Activated naive CD8-positive, alpha-beta T cell treated with anti-CD3 and anti-CD28 coated beads, Interleukin-2, amount 50 U/mL, for 24 hours (primary cell): Measurements from ENCODE around the gene KCMF1.

Source experiments
- ATAC-seq: fragments of 150-1000 bp; cut with Tn5 transposase; one replicate; pipeline ENCODE4 v1.10.0; 2021
- DNase-seq: peaks from one replicate; pipeline ENCODE4 v3.0.0; 2021
- H3K27ac Mint-ChIP-seq: one replicate; pipeline ENCODE4 v1.8.0; 2021; ENCODE audit warnings: mild to moderate bottlenecking, mixed read lengths
- H3K27me3 Mint-ChIP-seq: one replicate; pipeline ENCODE4 v1.8.0; 2021; ENCODE audit warnings: mixed read lengths
- H3K36me3 Mint-ChIP-seq: one replicate; pipeline ENCODE4 v1.8.0; 2021; ENCODE audit warnings: low read depth, mixed read lengths
- H3K4me1 Mint-ChIP-seq: one replicate; pipeline ENCODE4 v1.8.0; 2021; ENCODE audit warnings: mixed read lengths
- H3K4me3 Mint-ChIP-seq: one replicate; pipeline ENCODE4 v1.8.0; 2021; ENCODE audit warnings: mild to moderate bottlenecking, moderate library complexity, mixed read lengths
- H3K9me3 Mint-ChIP-seq: one replicate; pipeline ENCODE4 v1.8.0; 2021; ENCODE audit warnings: mixed read lengths

The KCMF1 gene

DNA sequence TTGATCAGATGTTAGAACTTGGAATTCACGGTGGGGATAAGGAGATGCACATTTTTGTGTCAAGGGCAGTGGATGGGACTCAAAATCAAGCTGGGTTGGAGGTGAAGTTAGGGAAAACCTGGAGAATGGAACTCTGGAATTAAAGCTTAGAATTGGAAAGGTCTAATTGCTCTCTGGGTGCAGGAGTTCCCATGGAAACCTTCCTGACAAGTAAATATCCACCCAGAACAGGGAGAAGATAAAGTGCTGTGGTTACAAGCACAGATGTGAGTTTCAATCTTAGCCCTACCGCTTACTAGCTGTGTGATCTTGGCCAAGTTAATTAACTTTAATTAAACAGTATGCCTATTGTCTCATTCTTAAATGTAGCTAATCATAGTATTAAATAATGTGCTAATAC, 90.9 kb downstream of the KCMF1 start:
- H3K9me3 Mint-ChIP-seq, result no peaks in the 10 kb centered on the region
- H3K27ac Mint-ChIP-seq, result no peak overlapping the region
- ATAC-seq (no peak), DNase-seq (no peak)
- no peak overlapping the region for H3K4me3 Mint-ChIP-seq
- no peaks in the 10 kb centered on the region for H3K36me3 Mint-ChIP-seq
- peaks cover 8% of the 10 kb centered on the region for H3K4me1 Mint-ChIP-seq
- H3K27me3 Mint-ChIP-seq, result peaks cover 6% of the 10 kb centered on the region

DNA sequence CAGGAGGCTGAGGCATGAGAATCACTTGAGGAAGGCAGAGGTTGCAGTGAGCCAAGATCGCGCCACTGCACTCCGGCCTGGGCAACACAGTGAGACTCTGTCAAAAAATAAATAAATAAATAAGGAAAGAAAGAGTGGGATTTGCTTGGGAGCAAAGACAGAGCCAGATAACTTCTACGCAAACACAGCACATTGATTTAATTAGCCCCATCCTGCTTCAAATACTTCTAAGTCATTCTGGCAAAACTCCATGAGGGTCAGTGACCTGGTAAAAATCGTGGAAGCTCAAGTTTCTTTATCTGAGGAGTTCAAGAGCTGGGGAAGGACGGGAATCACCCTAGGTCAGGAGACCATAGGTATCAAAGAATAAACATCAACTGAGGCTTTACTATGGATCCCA, 91.6 kb downstream of the KCMF1 start:
- no peak for ATAC-seq
- Mint-ChIP-seq H3K4me1 (peaks cover 4% of the 10 kb centered on the region), H3K27ac (no peak overlapping the region), H3K27me3 (peaks cover 12% of the 10 kb centered on the region), H3K9me3 (no peaks in the 10 kb centered on the region), H3K36me3 (no peaks in the 10 kb centered on the region), H3K4me3 (no peak overlapping the region)
- DNase-seq, result no peak

DNA sequence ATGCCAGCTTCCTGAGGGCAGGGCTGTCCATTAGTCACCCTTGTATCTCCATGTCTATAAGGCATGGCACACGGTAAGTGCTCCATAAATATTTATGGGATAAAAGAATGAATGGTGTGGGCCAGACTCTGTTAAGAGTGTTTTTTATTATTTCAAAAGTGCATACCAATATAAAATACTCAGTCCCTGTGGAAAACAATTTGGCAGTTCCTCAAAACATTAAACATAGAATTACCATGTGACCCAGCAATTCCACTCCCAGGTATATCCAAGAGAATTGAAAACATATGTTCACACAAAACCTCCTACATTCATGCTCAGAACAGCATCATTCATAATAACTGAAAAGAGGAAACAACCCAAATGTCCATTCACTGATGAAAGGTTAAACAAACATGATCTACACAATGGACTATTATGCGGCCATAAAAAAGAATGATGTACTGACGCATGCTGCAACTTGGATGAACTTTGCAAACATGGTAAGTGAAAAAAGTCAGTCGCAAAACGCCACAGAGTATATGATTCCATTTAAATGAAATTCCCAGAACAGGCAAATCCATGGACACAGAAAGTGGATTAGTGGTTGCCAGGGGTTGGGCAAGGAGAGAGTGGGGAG, 93.1 kb downstream of the KCMF1 start:
- H3K27ac Mint-ChIP-seq, result peak overlapping the region; percentile 38
- peaks cover 1% of the 10 kb centered on the region for H3K4me1 Mint-ChIP-seq
- H3K4me3 Mint-ChIP-seq, result no peak overlapping the region
- ATAC-seq (no peak), DNase-seq (no peak)
- no peaks in the 10 kb centered on the region for H3K36me3 Mint-ChIP-seq
- H3K27me3 Mint-ChIP-seq, result peaks cover 13% of the 10 kb centered on the region
- no peaks in the 10 kb centered on the region for H3K9me3 Mint-ChIP-seq

DNA sequence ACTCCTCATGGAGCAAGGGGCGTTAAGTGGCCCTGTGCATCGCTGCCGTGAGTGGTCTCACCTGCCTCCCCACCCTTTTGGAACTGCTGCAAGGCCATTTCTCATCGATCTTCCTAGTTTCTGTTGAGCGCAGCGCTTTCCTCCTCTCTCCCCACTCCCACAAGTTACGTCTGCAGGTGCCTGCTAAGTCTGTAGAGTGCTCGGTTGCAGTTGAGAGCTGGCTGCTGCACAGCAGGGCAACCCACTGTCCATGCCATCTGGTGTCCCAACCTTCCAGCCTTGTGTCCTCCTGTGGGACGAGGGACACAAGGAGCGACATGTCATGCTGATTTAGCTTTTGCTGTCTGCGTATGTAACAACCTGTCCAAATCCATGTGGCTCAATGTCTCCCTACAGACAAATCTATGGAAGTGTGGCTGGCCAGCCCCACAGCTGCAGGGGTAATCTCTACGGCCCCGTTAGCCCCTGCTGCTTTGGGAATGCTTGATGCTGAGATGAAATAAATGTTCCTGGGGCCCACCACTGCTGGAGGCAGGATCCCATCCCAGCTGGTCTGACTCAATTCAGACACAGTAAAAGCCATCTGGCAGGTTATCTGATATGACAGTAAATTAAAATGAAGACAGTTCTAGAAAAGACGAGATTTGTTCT, 94.1 kb downstream of the KCMF1 start:
- Mint-ChIP-seq H3K4me1 (peaks cover 1% of the 10 kb centered on the region), H3K9me3 (no peaks in the 10 kb centered on the region), H3K36me3 (no peaks in the 10 kb centered on the region), H3K27ac (no peak overlapping the region), H3K4me3 (no peak overlapping the region), H3K27me3 (peaks cover 13% of the 10 kb centered on the region)
- DNase-seq, result no peak
- no peak for ATAC-seq

DNA sequence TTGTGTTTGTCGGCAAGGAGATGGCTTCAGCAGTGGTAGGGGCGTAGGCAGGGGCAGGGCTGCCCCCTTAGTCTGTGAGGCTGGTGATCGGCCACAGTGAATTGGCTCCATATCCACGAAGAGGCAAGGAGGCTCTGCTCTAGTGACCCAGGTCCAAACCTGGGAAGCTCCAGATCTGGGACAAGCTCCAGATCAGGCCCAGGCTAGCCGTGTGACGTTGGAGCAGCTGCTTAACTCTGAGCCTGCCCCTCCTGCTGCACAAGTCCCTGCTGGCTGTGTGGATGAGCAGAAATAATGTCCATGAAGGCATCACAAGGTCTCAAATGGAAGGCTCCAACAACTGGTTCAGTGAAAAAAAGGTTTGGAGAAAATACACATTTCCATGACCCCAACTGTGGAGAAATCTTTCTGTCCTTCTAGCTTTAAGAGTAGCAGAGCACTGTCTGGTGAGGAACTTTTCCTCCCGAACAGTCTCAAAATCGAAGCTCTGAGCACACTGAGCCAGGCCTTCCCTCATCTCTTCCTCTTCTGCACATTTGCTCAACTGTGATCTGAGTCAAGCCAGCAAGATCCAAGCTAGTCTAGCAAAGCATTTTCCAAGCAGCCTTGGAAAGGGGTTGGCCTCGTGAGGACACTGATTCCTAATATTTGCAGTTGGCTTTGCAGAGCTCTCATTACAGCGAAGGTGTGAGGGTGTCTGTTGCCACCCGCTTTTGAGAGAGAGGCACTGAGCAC, 95.2 kb downstream of the KCMF1 start:
- H3K27me3 Mint-ChIP-seq, result peaks cover 15% of the 10 kb centered on the region
- H3K27ac Mint-ChIP-seq, result no peak overlapping the region
- DNase-seq, result no peak
- no peaks in the 10 kb centered on the region for H3K9me3 Mint-ChIP-seq
- ATAC-seq, result peak; percentile 33
- H3K4me1 Mint-ChIP-seq, result peaks cover 1% of the 10 kb centered on the region
- H3K36me3 Mint-ChIP-seq, result no peaks in the 10 kb centered on the region
- H3K4me3 Mint-ChIP-seq, result no peak overlapping the region

DNA sequence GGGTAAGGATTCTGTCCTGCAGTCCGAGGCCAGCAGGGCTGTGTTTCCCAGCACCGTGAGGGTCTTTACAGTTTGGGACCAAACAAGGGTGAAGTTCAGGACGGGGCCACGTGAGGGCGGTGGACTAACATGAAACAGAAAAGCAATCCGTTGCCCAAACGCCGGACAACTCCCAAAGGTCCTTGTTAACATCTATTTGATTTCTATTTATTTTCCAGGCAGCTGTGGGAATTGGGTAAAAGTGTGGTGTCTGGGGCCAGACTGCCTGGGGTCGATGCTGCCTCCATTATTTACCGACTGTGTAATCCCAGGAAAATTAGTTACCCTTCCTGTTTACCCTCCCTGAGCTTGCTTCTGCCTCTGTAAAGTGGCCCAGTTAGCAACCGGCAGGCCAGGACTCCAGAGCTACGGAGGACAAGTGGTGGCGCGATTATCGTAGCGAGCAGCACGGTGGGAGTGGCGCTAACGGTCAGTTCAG, 96.0 kb downstream of the KCMF1 start:
- Mint-ChIP-seq H3K36me3 (no peaks in the 10 kb centered on the region), H3K4me3 (no peak overlapping the region)

DNA sequence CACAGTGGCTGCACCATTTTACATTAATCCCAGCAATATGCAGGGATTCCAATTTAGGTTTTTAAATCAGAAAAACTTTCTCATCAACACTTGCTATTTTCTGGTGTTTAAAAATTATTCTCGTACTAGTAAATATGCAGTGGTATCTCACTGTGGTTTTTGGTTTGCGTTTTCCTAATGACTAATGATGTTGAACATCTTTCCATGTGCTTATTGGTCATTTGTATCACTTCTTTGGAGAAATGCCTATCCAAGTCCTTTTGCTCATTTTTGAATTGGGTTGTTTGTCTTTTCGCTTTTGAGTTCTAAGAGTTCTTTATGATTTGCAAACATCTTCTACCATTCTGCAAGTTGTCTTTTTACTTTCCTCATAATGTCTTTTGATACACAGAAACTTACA, 100.1 kb downstream of the KCMF1 start:
- DNase-seq, result no peak
- Mint-ChIP-seq H3K4me1 (peaks cover 1% of the 10 kb centered on the region), H3K9me3 (no peaks in the 10 kb centered on the region), H3K36me3 (no peaks in the 10 kb centered on the region), H3K27ac (no peak overlapping the region), H3K4me3 (no peak overlapping the region), H3K27me3 (peaks cover 15% of the 10 kb centered on the region)
- ATAC-seq, result no peak

More for the DNA sequence above, 96.0 kb downstream of the KCMF1 start:
- Mint-ChIP-seq H3K4me1 (peaks cover 1% of the 10 kb centered on the region), H3K27ac (no peak overlapping the region), H3K27me3 (peaks cover 15% of the 10 kb centered on the region), H3K9me3 (no peaks in the 10 kb centered on the region)
- peak; percentile 61 for ATAC-seq
- peak; percentile 70 for DNase-seq

DNA sequence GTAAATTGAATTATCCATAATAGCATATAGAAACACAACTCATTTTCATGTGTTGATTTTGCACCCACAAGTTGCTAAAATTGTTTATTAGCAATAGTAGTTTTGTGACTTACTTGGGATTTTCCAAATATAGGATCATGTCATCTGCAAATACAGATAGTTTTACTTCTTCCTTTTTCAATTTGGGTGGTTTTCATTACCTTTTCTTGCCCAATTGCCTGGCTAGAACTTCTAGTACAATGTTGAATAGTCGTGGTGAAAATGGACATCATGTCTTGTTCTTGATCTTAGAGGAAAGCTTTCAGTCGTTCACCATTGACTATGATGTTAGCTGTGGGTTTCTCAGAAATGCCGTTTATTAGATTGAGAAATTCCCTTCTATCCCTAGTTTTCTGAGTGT, 102.1 kb downstream of the KCMF1 start:
- H3K4me1 Mint-ChIP-seq, result no peaks in the 10 kb centered on the region
- peaks cover 7% of the 10 kb centered on the region for H3K27me3 Mint-ChIP-seq
- H3K36me3 Mint-ChIP-seq, result no peaks in the 10 kb centered on the region
- DNase-seq (no peak), ATAC-seq (no peak)
- H3K9me3 Mint-ChIP-seq, result no peaks in the 10 kb centered on the region
- no peak overlapping the region for H3K4me3 Mint-ChIP-seq
- H3K27ac Mint-ChIP-seq, result no peak overlapping the region

DNA sequence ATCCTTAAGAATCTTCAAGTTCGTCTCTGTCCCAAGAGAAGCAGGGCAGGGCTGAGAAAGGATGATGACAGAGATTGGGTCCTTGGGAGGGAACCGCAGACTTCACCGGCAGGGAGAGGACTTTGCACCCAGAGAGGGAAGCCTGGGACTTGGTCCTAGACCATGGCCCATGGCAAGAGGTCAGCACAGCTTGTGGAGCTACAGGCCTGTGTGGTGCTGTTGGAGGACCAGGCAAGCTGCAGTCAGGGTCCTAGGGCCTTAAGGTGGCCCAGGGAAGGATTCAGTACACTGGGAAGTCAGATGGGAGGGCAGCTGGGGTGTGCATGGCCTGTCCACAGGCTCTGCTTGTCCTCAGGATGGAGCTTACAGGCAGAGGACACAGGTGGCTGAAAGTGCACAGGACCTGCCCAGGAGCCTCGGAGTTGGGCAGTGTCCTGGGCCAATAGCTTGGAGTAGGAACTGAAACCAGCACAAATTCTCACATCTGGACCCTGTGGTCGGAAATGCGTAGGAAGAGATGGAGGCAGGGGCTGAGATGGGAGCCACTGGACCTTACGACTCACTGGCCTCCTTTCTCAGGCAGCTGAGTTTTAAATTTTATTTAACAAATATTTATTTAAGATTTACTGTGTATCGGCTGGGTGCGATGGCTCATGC, 105.8 kb downstream of the KCMF1 start:
- H3K36me3 Mint-ChIP-seq, result no peaks in the 10 kb centered on the region
- H3K27me3 Mint-ChIP-seq, result peaks cover 9% of the 10 kb centered on the region
- no peak overlapping the region for H3K4me3 Mint-ChIP-seq
- H3K4me1 Mint-ChIP-seq, result no peaks in the 10 kb centered on the region
- ATAC-seq (no peak), DNase-seq (no peak)
- no peak overlapping the region for H3K27ac Mint-ChIP-seq
- H3K9me3 Mint-ChIP-seq, result peaks cover 7% of the 10 kb centered on the region

DNA sequence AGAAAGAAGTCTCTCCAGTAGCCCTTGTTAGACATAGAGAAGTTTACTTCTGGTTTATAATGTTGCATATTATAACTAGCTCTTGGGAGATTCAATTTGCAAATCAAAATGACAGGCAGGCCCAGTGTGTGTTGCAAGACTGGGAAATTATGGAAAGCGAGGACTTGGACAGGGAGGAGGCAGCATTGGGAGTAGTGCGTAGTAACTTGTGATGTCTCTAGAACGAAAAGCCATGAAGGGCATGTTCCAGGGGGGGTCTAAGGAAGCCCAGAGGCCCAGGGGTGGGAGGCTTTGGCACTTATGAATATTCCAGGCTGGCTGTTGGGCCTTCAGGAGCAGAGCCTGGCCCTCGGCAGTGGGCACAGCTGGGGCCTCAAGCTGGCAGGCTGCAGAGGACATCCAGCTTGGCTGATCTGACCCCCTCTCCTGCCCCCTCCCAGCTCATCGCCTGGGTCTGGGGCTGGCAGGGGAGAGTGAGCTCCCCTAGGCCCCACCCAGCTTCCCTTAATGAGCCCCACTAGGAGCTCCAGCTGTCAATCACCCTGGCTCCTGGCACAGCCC, 107.0 kb downstream of the KCMF1 start:
- H3K9me3 Mint-ChIP-seq, result peaks cover 7% of the 10 kb centered on the region
- peaks cover 10% of the 10 kb centered on the region for H3K27me3 Mint-ChIP-seq
- DNase-seq (no peak), ATAC-seq (no peak)
- H3K36me3 Mint-ChIP-seq, result no peaks in the 10 kb centered on the region
- H3K4me3 Mint-ChIP-seq, result no peak overlapping the region
- no peaks in the 10 kb centered on the region for H3K4me1 Mint-ChIP-seq
- no peak overlapping the region for H3K27ac Mint-ChIP-seq

DNA sequence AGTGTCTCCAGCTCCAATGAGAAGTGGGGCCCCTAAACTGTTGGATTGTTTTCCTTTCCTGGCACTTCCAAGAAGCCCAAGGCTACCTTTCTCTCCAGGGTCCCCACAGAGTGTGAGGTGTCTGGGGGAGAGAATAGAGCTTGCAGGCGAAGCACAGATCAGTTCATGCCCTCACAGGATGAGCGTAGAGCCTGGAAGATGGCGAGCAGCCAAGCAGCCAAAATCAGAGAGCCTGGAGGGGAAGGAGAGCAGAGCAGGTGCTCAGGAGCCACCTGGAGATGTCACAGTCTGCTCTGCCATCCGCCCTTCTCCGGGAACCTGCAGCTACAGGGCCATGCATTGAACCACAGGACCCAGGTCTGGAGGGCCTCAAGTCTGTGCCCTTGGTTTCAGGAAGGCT, 107.6 kb downstream of the KCMF1 start:
- Mint-ChIP-seq H3K4me3 (no peak overlapping the region), H3K36me3 (peaks cover under 1% of the 10 kb centered on the region), H3K27ac (no peak overlapping the region), H3K9me3 (peaks cover 7% of the 10 kb centered on the region), H3K27me3 (peaks cover 14% of the 10 kb centered on the region), H3K4me1 (no peaks in the 10 kb centered on the region)
- ATAC-seq (no peak), DNase-seq (no peak)

DNA sequence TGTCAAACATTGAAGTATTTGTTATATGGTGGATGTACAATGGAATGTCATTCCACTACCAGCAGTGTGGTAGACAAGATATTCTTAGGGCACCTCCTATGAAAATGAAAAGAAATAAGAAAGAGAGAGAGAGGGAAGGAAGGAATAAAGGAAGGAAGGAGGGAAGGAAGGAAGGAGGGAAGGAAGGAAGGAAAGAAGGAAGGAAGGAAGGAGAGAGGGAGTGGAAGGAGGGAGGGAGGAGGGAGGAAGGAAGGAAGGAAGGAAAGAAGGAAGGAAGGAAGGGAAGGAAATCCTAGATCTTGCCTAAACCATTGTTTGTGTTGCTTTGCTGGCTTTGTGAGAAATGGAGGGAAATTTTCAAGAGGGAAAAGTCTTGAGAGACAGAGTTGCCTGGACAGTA, 112.1 kb downstream of the KCMF1 start:
- DNase-seq, result no peak
- peaks cover 14% of the 10 kb centered on the region for H3K27me3 Mint-ChIP-seq
- ATAC-seq, result no peak
- H3K4me1 Mint-ChIP-seq, result peaks cover 3% of the 10 kb centered on the region
- H3K27ac Mint-ChIP-seq, result no peak overlapping the region
- H3K9me3 Mint-ChIP-seq, result peaks cover 7% of the 10 kb centered on the region
- no peak overlapping the region for H3K4me3 Mint-ChIP-seq
- peaks cover 2% of the 10 kb centered on the region for H3K36me3 Mint-ChIP-seq

DNA sequence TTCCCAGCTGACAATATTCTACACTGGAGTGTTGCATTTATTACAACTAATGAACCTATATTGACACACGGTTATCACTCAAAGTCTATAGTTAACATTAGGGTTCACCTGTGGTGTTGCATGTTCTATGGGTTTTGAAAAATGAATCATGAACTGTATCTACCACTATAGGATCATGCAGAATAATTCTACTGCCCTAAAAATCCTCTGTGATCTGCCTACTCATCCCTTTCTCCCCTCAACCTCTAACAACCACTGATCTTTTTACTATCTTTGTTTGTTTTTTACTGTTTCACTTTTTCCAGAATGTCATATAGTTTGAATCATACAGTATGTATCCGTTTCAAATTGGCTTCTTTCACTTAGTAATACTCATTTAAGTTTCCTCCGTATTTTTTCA, 114.6 kb downstream of the KCMF1 start:
- DNase-seq (no peak), ATAC-seq (peak; percentile 86)
- peaks cover 2% of the 10 kb centered on the region for H3K36me3 Mint-ChIP-seq
- peaks cover 7% of the 10 kb centered on the region for H3K9me3 Mint-ChIP-seq
- peaks cover 20% of the 10 kb centered on the region for H3K27me3 Mint-ChIP-seq
- no peak overlapping the region for H3K4me3 Mint-ChIP-seq
- H3K4me1 Mint-ChIP-seq, result peaks cover 3% of the 10 kb centered on the region
- no peak overlapping the region for H3K27ac Mint-ChIP-seq

DNA sequence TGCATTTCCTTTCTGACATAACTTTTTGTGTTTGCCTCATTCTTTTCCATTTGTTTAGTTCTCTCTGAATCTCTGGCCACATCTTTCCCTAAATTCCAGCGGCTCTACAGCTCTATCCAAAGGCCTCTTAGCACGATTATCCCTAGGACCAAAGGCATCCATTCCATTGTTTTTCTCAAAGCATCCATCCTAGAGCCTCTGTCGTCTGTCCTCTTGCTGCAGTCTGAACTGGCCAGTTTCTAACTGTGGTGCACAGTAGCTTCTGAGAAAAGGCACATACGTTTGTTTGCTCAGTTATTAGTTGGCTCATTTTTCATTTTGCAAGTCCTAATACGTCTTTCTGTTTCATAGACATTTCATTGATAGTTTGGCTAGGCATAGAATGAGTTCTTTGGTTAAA, 116.6 kb downstream of the KCMF1 start:
- DNase-seq (no peak), ATAC-seq (no peak)
- H3K9me3 Mint-ChIP-seq, result no peaks in the 10 kb centered on the region
- peaks cover 3% of the 10 kb centered on the region for H3K4me1 Mint-ChIP-seq
- peaks cover 2% of the 10 kb centered on the region for H3K36me3 Mint-ChIP-seq
- H3K4me3 Mint-ChIP-seq, result no peak overlapping the region
- H3K27me3 Mint-ChIP-seq, result peaks cover 17% of the 10 kb centered on the region
- H3K27ac Mint-ChIP-seq, result no peak overlapping the region
